GM21360 (cell line): ENCODE data around the gene GPR87.

Experiments
- ATAC-seq: cut with Tn5 transposase; IDR thresholded peaks from one replicate; pipeline ENCODE4 v1.9.1; 2021; ENCODE audit warnings: mild to moderate bottlenecking, moderate library complexity; ENCODE audit not compliant: unreplicated experiment

GPR87 gene

GRCh38 chr3:151316267-151316991, at the start of gene GPR87:
GPR87 (minus strand) TSS chr3:151316820; CDS start chr3:151300100, 16,720 bp downstream.
- ATAC-seq, result no peak

- no peak for ATAC-seq
Measured at GRCh38 chr3:151362751-151363174, 46.1 kb upstream of the GPR87 start.

GRCh38 chr3:151357463-151357850, 40.8 kb upstream of the GPR87 start:
- no peak for ATAC-seq

- no peak for ATAC-seq
Measured at GRCh38 chr3:151356794-151357462, 40.3 kb upstream of the GPR87 start.

GRCh38 chr3:151351648-151352047, 35.0 kb upstream of the GPR87 start:
- ATAC-seq, result peak; percentile 44

- ATAC-seq, result peak; percentile 87
Measured at GRCh38 chr3:151351219-151351618, 34.6 kb upstream of the GPR87 start.

- no peak for ATAC-seq
Measured at GRCh38 chr3:151350656-151351055, 34.0 kb upstream of the GPR87 start.

GRCh38 chr3:151347432-151347831, 30.8 kb upstream of the GPR87 start:
- no peak for ATAC-seq

GRCh38 chr3:151346292-151346691, 29.7 kb upstream of the GPR87 start:
- no peak for ATAC-seq

GRCh38 chr3:151345859-151346258, 29.2 kb upstream of the GPR87 start:
- no peak for ATAC-seq

GRCh38 chr3:151331696-151332095, 15.1 kb upstream of the GPR87 start:
- ATAC-seq, result no peak

GRCh38 chr3:151330899-151331298, 14.3 kb upstream of the GPR87 start:
- ATAC-seq, result no peak

- ATAC-seq, result no peak
Measured at GRCh38 chr3:151330379-151330778, 13.8 kb upstream of the GPR87 start.

- ATAC-seq, result no peak
Measured at GRCh38 chr3:151329363-151329762, 12.7 kb upstream of the GPR87 start, which contains the start of gene P2RY13. P2RY13 (minus strand) TSS chr3:151329549; CDS start chr3:151329528, 21 bp downstream.

GRCh38 chr3:151328298-151328995, 11.8 kb upstream of the GPR87 start:
- peak; percentile 57 for ATAC-seq

GRCh38 chr3:151327571-151328198, 11.1 kb upstream of the GPR87 start:
- no peak for ATAC-seq

- ATAC-seq, result no peak
Measured at GRCh38 chr3:151322511-151322910, 5.9 kb upstream of the GPR87 start.

GRCh38 chr3:151321526-151321925, 4.9 kb upstream of the GPR87 start:
- no peak for ATAC-seq

GRCh38 chr3:151320131-151320530, 3.5 kb upstream of the GPR87 start:
- no peak for ATAC-seq

GRCh38 chr3:151319628-151320027, 3.0 kb upstream of the GPR87 start:
- ATAC-seq, result no peak

GRCh38 chr3:151318991-151319390, 2.4 kb upstream of the GPR87 start:
- no peak for ATAC-seq
